PC-3 (cell line): ENCODE data around the gene SNX15. TPM values are rescaled to one million over a fixed set of nuclear protein-coding genes. Genes with fewer than 3 reads are reported as not detected.
"Not testable (repeated sequence)": the region's sequence is repeated elsewhere in the genome, so short reads cannot be mapped to it uniquely, and the experiment has no call there.

Experiments used
- ATAC-seq: fragments of 200-7000 bp; cut with Tn5 transposase; 2 replicates; pipeline ENCODE4 v1.9.1; 2020; ENCODE audit warnings: mild to moderate bottlenecking, moderate library complexity
- Bru-seq: library from RNA; stranded (reverse); fragments of 400-500 nt; gene quantifications from one replicate; lab custom pipeline; 2021; lab: Mats Ljungman, UMichigan
- BruChase-seq, 2 experiments: library from RNA; stranded (reverse); fragments of 400-500 nt; gene quantifications; one replicate each; lab custom pipeline; 2021; lab: Mats Ljungman, UMichigan
- BruUV-seq: library from RNA; stranded (reverse); fragments of 400-500 nt; replicated peaks from 2 replicates; lab custom pipeline; 2021; lab: Mats Ljungman, UMichigan
- CTCF ChIA-PET: fragments of 300-600 bp; sonication (Branson Sonifier 250); formaldehyde crosslinking; loops from one replicate; lab custom pipeline; 2022; ENCODE audit warnings: antibody characterized with exemption; lab: Charles Lee
- POLR2A ChIA-PET: fragments of 300-600 bp; sonication (Branson Sonifier 250); formaldehyde crosslinking; loops from one replicate; lab custom pipeline; 2022; ENCODE audit warnings: antibody characterized with exemption; ENCODE audit not compliant: unreplicated experiment; lab: Charles Lee
- DNase-seq: peaks from one replicate; pipeline ENCODE4 v3.0.0-alpha.2; 2015
- H2AFZ ChIP-seq: fragments of 300-600 bp; sonication (generic); 2 replicates; pipeline ENCODE4 v1.6.0; 2016; ENCODE audit warnings: antibody characterized with exemption, low read length
- H3F3A ChIP-seq: fragments of 300-600 bp; sonication (generic); one replicate; pipeline ENCODE4 v1.6.0; 2017; ENCODE audit warnings: antibody characterized with exemption, low read length, control low read depth, mild to moderate bottlenecking; ENCODE audit not compliant: unreplicated experiment
- H3K27ac ChIP-seq: fragments of 300-600 bp; sonication (generic); 2 replicates; pipeline ENCODE4 v1.5.1; 2016; ENCODE audit warnings: mild to moderate bottlenecking, low read length
- H3K27me3 ChIP-seq: fragments of 300-600 bp; sonication (generic); 2 replicates; pipeline ENCODE4 v1.6.1; 2016; ENCODE audit warnings: low read length, mixed read lengths
- H3K36me3 ChIP-seq: fragments of 300-600 bp; sonication (generic); 2 replicates; pipeline ENCODE4 v1.6.1; 2016; ENCODE audit warnings: low read depth, mixed run types, low read length, mixed read lengths
- H3K4me1 ChIP-seq: fragments of 300-600 bp; sonication (generic); 2 replicates; pipeline ENCODE4 v1.5.1; 2016; ENCODE audit warnings: low read length; ENCODE audit not compliant: insufficient read depth
- H3K4me2 ChIP-seq: fragments of 300-600 bp; sonication (generic); 2 replicates; pipeline ENCODE4 v1.6.0; 2016; ENCODE audit warnings: low read length
- H3K4me3 ChIP-seq: fragments of 300-600 bp; sonication (generic); 2 replicates; pipeline ENCODE4 v1.5.1; 2016; ENCODE audit warnings: mild to moderate bottlenecking, low read length, mixed read lengths
- H3K79me2 ChIP-seq: fragments of 300-600 bp; sonication (generic); 2 replicates; pipeline ENCODE4 v1.6.1; 2017; ENCODE audit warnings: low read length, mixed read lengths
- H3K9ac ChIP-seq: fragments of 300-600 bp; sonication (generic); 2 replicates; pipeline ENCODE4 v1.6.0; 2016; ENCODE audit warnings: mild to moderate bottlenecking, low read length
- H3K9me2 ChIP-seq: fragments of 300-600 bp; sonication (generic); replicated peaks from 2 replicates; pipeline ENCODE4 v1.6.1; 2016; ENCODE audit warnings: mixed run types, low read length, mixed read lengths
- H3K9me3 ChIP-seq: fragments of 300-600 bp; sonication (generic); 2 replicates; pipeline ENCODE4 v1.6.1; 2016; ENCODE audit warnings: low read length, mixed read lengths
- H4K20me1 ChIP-seq: fragments of 300-600 bp; sonication (generic); 2 replicates; pipeline ENCODE4 v1.6.1; 2016; ENCODE audit warnings: low read length, mixed read lengths
- EZH2 ChIP-seq: fragments of 300-600 bp; sonication (generic); IDR thresholded peaks from one replicate; pipeline ENCODE4 v1.6.1; 2017; ENCODE audit warnings: antibody characterized with exemption, mild to moderate bottlenecking, low read length; ENCODE audit not compliant: unreplicated experiment
- intact Hi-C: fragments of 100-400 bp; cut with micrococcal nuclease; formaldehyde crosslinking; loops from 2 replicates; pipeline ENCODE4 v1.9.0; 2023
- long read RNA-seq: library from polyadenylated mRNA; unstranded; transcript quantifications from one replicate; pipeline ENCODE4 v2.0.0, GENCODE V29; 2021; ENCODE audit not compliant: unreplicated experiment
- total RNA-seq: library from RNA; depleted of rRNA; stranded (reverse); fragments of >200 nt; gene quantifications from 2 replicates; pipeline ENCODE4 v1.2.3, GENCODE V29; 2014; rRNA removed
- TF ChIP-seq, protein P1 (sequence below): fragments of 300-600 bp; sonication (generic); conservative IDR thresholded peaks from 2 replicates; pipeline ENCODE4 v1.5.1; 2017; ENCODE audit warnings: antibody characterized with exemption, low read depth, mild to moderate bottlenecking, low read length

Gene SNX15, protein sequence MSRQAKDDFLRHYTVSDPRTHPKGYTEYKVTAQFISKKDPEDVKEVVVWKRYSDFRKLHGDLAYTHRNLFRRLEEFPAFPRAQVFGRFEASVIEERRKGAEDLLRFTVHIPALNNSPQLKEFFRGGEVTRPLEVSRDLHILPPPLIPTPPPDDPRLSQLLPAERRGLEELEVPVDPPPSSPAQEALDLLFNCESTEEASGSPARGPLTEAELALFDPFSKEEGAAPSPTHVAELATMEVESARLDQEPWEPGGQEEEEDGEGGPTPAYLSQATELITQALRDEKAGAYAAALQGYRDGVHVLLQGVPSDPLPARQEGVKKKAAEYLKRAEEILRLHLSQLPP
- total RNA-seq = 15.1 and 40.4 TPM in 2 replicates
- Bru-seq, nascent RNA = percentile 34 among the genes with signal in this experiment
- percentile 55 among the genes with signal in this experiment for BruChase-seq, experiment 1, labeled RNA remaining after a 6-hour chase
- BruChase-seq, experiment 2, labeled RNA remaining after a 2-hour chase = percentile 48 among the genes with signal in this experiment
- long read RNA-seq, transcript SNX15-202 (8 exons, 1,939 nt) = major isoform, 61 of 119 reads
- long read RNA-seq, transcript SNX15-201 (7 exons, 771 nt) = minor isoform, 8 of 119 reads
- long read RNA-seq, partial matches to known transcripts = 36 of 119 reads
- long read RNA-seq, other reads (novel, unspliced or antisense) = 14 of 119 reads

DNA sequence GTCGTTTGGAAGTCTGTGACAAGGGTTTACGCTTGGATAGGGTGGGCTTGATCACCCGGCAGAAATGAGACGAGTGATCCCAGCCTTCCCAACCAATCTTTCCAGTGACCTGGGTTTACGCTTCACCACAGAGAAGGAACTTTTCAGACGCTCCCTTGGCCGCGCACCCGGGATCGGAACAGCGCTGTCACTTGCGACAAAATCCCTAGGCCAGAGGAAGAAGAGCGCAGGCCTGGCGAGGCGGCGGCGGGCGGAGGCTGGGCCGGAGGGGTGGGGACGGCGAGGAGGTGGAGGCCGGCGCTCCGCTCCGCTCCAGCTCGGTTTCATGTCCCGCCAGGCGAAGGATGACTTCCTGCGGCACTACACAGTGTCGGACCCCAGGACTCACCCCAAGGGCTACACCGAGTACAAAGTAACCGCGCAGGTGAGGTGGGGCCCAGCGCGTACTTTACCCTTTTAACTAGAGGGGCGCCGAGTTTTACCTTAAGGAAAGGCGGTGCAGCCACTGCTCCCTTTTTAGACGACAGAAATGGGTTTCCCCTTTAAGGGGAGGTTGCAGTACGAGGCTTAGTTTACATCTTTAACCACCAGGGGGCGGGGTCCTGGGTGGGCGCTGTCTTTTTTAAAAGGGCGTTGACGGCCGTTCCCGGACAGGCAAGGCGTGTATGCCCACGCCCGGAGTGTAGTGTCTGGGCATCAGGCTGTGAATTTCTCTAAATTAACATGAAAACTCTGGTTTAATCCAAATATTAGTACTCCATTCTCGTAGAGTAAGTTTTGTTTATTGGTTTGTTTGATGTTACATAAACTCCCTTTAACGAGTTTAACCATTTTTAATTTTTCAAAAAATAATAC is at the start of gene SNX15:
SNX15 (plus strand) TSS at position 227 of the 855 bp plus-strand sequence; CDS start at position 326, 99 bp downstream.
- Histone ChIP-seq H3K9me3 (no peaks in the 10 kb centered on the region), H4K20me1 (no peaks in the 10 kb centered on the region), H3K4me2 (peak within 1 kb of the TSS; percentile 89), H3K9me2 (no peaks in the 10 kb centered on the region), H3F3A (no peaks in the 10 kb centered on the region), H3K27me3 (no peaks in the 10 kb centered on the region), H3K27ac (peak within 1 kb of the TSS; percentile 66), H2AFZ (peak within 1 kb of the TSS; percentile 74), H3K4me1 (peaks cover 10% of the 10 kb centered on the region), H3K79me2 (no peaks in the 10 kb centered on the region), H3K9ac (peak within 1 kb of the TSS; percentile 52), H3K36me3 (no peaks in the 10 kb centered on the region; the same call in 1 of the 2 replicates), H3K4me3 (peak within 1 kb of the TSS; percentile 67)
- ChIA-PET POLR2A (no interaction called here), CTCF (no interaction called here)
- intact Hi-C loops = loop anchor here (1.0 kb wide), 4 partner anchors 13 to 110 kb away; partner anchors contain the start of genes ATG2A and PPP2R5B
- peak; percentile 99 for DNase-seq
- BruUV-seq = TSS peak; percentile 78
- peak; percentile 95 for ATAC-seq
- TF ChIP-seq, protein P1, sequence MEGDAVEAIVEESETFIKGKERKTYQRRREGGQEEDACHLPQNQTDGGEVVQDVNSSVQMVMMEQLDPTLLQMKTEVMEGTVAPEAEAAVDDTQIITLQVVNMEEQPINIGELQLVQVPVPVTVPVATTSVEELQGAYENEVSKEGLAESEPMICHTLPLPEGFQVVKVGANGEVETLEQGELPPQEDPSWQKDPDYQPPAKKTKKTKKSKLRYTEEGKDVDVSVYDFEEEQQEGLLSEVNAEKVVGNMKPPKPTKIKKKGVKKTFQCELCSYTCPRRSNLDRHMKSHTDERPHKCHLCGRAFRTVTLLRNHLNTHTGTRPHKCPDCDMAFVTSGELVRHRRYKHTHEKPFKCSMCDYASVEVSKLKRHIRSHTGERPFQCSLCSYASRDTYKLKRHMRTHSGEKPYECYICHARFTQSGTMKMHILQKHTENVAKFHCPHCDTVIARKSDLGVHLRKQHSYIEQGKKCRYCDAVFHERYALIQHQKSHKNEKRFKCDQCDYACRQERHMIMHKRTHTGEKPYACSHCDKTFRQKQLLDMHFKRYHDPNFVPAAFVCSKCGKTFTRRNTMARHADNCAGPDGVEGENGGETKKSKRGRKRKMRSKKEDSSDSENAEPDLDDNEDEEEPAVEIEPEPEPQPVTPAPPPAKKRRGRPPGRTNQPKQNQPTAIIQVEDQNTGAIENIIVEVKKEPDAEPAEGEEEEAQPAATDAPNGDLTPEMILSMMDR = peak; percentile 56
- TF ChIP-seq EZH2 = no peak

DNA sequence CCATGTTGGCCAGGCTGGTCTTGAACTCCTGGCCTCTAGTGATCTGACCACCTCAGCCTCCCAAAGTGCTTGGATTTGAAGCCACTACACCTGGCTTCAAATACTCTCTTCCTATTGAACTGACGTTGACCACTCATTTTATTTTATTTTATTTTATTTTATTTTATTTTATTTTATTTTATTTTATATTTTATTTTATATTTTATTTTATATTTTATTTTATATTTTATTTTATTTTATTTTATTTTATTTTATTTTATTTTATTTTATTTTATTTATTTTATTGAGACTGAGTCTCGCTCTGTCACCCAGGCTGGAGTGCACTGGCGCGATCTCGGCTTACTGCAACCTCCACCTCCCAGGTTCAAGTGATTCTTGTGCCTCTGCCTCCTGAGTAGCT is 43.9 kb upstream of the SNX15 start:
- POLR2A ChIA-PET, DNase-seq, H3K9ac ChIP-seq, H3K79me2 ChIP-seq, H3K9me2 ChIP-seq, H4K20me1 ChIP-seq, CTCF ChIA-PET, BruUV-seq, H3K27ac ChIP-seq, H3K36me3 ChIP-seq, H2AFZ ChIP-seq, H3K9me3 ChIP-seq, H3K4me2 ChIP-seq, ATAC-seq, intact Hi-C loops, H3K27me3 ChIP-seq, H3F3A ChIP-seq, H3K4me3 ChIP-seq, H3K4me1 ChIP-seq: not testable (repeated sequence)
